Frontal cortex (tissue), 4 donors: ENCODE data around the gene SLC25A21. TPM values are rescaled to one million over a fixed set of nuclear protein-coding genes. Genes with fewer than 3 reads are reported as not detected.
"Not testable (repeated sequence)": the region's sequence is repeated elsewhere in the genome, so short reads cannot be mapped to it uniquely, and the experiment has no call there.

Experiments
- DNase-seq, 2 donors: peaks; one replicate each; pipeline ENCODE4 v3.0.0; 2012; ENCODE audit warnings: low spot score in 2 of 2
- FAIRE-seq: peaks from 2 replicates; lab custom pipeline; 2012; peaks lifted over from hg19 to GRCh38; lab: Jason Lieb, UNC
- total RNA-seq: library from RNA; depleted of rRNA; stranded (reverse); fragments of >200 nt; gene quantifications from one replicate; pipeline ENCODE4 v1.2.3, GENCODE V29; 2014
- donor health status: control.
- donor health status: control.
- donor health status: control.

SLC25A21 gene
- total RNA-seq, 1 donor from 2014 or later = 6.1 TPM

DNA sequence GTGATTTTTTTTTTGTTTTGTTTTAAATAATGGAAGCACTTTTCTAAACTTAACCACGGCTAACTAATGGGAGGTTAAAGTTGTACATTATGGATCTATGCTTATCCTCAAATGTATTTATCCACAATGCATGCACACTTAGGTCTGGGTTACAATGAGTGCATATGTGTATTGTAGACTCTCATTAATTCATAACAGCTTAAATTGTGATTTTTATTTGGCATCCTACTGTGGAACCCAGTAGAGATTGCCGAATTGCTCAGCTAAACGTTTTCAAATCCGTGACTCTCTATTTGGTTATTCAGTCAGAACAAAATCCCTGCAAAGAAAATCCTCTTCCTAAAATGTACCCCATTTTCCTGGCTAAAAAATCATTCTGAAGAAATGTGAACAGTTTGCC is 244.0 kb downstream of the SLC25A21 start:
- FAIRE-seq (no peak), DNase-seq (no peak)

DNA sequence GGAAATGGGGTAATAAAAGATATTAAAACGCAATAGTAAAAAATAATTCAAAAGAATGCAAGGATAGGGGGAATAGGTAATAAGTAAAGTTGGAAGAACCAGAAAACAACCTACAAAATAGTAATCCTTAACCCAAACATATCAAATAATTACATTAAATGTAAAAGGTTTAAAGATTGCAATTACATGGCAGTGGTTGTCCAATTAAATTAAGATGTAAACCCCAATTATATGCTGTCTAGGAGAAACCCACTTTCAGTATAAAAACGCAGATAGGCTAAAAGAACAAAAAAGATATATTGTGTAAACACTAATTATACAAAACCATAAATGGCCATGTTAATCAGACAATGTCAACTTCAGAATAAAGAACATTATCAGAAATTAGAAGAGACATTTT is 247.3 kb downstream of the SLC25A21 start:
- no peak for FAIRE-seq
- DNase-seq = no peak

- FAIRE-seq = no peak
- DNase-seq = no peak
These were observed 255.7 kb downstream of the SLC25A21 start for GRCh38 chr14:36916668-36917067.

GRCh38 chr14:36915081-36915480 is 257.3 kb downstream of the SLC25A21 start:
- no peak for FAIRE-seq
- no peak for DNase-seq

DNA sequence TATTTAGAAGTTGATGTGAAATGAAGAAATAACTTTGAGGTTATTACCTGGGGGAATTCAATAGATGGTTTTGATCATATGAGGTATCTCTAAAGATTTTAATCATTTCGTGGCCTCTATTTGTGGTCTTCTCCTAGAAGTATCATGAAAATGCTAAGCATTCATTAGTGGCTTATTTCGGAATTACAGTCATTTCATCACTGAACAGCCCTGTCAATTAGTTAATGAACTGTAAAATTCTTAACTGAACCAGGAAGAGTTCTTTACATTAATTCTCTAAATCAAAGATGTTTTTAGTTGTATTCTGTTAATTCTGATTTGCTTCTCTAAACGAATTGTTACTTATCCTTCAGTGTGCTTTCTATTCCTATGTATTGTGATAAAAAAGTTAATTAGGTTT is 261.8 kb downstream of the SLC25A21 start:
- DNase-seq (no peak), FAIRE-seq (no peak)

DNA sequence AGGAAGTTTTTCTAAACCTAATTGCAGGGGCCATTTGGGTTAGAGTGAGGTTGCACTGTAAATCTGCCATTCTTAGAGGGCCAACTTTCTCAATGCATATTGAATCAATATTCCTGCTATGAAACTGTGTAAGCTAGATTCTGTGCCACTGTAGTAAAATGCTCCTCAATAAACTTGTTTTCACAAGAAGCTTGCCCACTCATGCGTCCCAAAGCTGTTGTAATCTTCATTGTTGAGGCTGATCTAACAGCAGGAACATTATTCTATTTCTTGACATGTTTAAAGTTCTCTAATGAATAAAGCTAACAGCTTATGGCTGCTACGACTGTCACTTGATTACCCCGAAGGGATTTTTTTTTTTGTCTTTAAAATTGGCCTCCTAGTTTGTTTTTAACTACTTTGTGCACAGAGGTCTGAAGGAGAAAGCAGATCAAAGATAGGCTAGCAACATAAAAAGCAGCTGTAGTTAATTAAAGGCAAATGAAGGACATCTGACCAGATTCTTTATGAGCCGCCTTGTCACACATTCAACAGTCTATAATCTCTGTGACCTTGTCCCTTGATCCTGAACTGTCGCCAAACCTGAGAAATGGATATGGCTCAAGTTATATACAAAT is 267.0 kb downstream of the SLC25A21 start:
- DNase-seq = no peak
- no peak for FAIRE-seq

DNA sequence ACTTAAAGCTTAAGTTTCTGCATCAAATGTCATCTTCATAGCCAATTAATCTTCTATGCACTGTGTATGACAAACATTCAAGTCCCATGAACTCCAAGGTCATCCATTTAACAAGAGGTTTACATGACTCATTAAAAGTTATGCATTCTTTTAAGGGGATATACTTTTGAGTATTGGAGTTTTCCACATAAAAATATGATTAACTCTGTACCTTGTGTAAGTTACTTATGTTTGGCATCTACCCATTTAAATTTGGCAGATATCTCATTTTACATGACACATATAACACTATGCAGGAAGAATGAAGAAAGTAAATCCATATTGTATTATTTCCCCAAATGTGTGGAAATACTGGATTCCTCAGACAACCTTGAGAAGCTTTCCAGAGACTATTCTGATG is 270.5 kb downstream of the SLC25A21 start:
- no peak for DNase-seq
- FAIRE-seq = no peak

- FAIRE-seq (no peak), DNase-seq (no peak)
These were observed 271.6 kb downstream of the SLC25A21 start for GRCh38 chr14:36900846-36901245.

- FAIRE-seq, DNase-seq: not testable (repeated sequence)
These were observed 276.1 kb downstream of the SLC25A21 start for GRCh38 chr14:36896300-36896699.

- DNase-seq = no peak
- FAIRE-seq = no peak
These were observed 288.4 kb downstream of the SLC25A21 start for GRCh38 chr14:36884049-36884448.

GRCh38 chr14:36880276-36880675 is 292.1 kb downstream of the SLC25A21 start:
- FAIRE-seq = no peak

GRCh38 chr14:36879558-36879957 is 292.8 kb downstream of the SLC25A21 start:
- DNase-seq (no peak), FAIRE-seq (no peak)

More at GRCh38 chr14:36880276-36880675, 292.1 kb downstream of the SLC25A21 start:
- DNase-seq = no peak

DNA sequence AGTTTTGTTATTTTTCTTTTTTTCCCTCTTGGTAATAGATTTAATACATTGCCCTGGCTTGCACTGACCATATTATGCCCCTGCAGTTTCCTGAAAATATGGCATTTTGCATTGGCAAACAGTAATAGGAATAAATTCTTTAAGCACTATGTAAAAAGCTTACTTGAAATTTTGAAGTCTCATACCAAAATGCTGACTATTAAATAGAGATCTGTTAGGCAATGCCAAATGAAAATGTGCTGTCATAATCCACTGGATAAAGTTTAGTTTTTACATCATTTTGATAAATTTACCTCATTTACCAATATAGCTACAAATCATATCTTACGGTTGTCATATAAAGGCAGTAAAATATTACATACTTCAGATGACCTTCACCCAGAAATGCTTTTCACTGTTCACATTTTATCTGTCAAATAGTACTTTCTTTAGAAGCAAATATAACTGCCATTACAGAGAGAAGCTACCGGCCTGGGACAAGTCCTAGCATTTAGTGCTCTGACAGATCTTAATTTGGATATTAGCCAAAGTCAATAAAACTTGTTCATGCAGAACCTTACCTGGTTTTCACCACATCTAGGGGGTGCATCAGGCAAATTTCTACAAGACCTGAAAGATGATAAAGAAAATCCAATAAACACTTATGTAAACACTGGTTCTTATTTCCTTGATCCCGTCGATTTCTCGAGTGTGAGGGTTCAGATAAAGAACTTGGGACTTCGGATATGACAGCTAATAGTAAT is 297.8 kb downstream of the SLC25A21 start:
- no peak for FAIRE-seq
- no peak for DNase-seq

- FAIRE-seq (no peak), DNase-seq (no peak)
These were observed 301.6 kb downstream of the SLC25A21 start for GRCh38 chr14:36870776-36871175.

DNA sequence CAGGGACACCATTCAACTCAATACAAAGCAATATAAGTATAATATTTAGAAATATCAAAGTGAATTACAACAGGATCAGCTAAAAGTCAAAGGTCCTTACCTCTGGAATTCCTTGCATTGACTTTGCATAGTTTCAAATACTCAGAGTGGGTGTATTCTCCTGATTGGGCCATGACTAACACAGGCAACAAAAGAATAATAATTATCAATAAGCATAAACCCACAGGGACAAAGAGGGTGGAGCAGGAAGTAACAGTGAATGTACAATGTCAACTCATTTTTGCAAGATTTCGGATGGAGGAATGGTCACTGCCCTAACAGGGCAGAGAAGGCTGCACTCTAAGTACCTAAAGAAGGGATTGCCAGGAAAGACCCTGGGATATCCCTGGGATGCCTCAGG is 303.3 kb downstream of the SLC25A21 start:
- no peak for DNase-seq
- FAIRE-seq = no peak

DNA sequence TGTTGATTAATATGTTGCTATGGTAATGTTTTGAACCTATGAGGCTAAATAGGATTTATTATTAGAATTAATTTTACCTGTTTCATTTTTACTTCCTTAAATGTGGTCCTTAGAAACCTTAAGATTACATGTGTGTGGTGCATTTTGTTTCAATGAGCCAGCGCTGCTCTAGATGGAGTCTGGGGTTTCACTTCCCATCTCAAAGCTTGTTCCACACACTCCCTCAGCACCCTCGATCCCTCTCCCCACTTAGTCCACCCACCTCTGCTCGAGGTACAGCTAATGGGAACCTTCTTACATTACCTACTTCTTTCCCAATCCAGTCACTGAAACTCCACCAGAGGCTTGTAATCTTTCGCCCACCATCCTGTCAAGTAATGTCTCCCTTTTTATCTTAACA is 305.5 kb downstream of the SLC25A21 start:
- DNase-seq = no peak
- FAIRE-seq = no peak

DNA sequence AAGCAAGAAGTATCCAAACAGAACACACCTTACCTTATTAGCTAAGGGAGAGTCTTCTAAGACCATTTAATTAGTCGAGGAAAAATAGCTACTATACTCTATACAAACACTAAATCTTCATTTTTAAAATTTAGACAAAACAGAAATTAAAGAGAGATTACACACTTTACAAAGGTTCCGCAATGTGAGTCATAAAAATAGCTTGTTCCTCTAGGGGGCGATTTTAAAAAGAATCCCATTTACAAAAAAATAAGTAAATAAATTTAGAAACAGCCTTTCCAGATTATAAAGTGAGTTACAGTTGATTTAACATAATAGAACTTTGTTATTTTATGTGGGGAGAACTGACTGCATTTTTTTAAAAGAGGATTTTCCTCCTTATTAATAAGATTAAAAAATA is 309.1 kb downstream of the SLC25A21 start:
- DNase-seq (no peak), FAIRE-seq (no peak)

DNA sequence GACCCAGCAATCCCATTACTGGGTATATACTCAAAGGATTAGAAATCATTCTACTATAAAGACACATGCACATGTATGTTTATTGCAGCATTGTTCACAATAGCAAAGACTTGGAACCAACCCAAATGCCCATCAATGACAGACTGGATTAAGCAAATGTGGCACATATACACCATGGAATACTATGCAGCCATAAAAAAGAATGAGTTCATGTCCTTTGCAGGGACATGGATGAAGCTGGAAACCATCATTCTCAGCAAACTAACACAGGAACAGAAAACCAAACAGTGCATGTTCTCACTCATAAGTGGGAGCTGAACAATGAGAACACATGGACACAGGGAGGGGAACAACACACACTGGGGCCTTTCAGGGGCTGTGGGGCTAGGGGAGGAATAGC is 310.2 kb downstream of the SLC25A21 start:
- FAIRE-seq, DNase-seq: not testable (repeated sequence)

DNA sequence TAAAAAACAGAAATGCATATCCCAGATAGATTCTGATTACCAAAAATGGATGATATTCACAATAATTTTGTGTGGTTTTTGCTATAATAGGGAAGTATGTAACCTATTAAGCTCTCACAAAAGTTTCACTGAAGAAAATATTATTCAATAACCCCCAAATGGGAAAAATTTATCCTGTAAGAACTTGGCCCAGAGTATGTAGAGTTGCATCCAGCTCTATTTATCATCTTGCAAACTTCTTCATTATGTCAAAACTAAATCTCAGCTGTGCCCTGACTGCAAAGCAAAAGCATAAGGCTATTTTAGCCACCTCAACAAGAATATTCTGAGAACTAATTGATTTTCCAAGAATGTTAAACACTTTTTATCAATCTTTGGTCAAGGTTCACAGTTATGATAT is 311.6 kb downstream of the SLC25A21 start:
- DNase-seq (no peak), FAIRE-seq (no peak)

GRCh38 chr14:36859119-36859518 is 313.3 kb downstream of the SLC25A21 start:
- no peak for DNase-seq
- FAIRE-seq = no peak

DNA sequence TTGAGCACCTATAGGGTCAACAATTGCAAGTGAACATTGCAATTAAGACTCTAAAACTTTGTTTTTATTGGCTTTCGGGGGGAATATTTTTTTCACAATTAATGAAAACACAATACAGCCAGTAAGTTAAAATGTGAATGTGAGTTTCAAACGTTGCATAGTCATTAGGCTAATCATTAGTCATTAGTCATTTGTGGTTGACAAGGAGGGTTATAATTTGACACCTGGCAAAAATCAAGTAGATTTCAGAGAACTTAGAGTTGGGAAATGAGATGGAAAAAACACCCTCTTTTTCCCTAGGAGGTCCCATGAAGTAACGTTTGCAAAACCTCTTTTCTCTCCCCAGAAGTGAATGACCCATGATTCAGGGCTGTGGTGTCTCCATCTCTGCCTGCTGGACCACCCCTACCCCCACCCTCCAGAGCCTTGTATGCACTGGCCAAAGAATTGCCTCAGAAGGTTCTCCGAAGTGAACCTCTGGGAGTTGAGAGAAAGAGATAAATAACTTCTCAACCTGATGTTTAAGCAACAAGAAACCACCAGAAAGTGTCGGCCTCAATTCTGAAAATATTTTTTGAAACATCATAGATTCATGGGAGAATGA is 314.5 kb downstream of the SLC25A21 start:
- no peak for FAIRE-seq

More for the DNA sequence above, 314.5 kb downstream of the SLC25A21 start:
- no peak for DNase-seq
